Measurements from ENCODE around the gene TTC33. TPM values are rescaled to one million over a fixed set of nuclear protein-coding genes. Genes with fewer than 3 reads are reported as not detected.
A peak's percentile ranks its signal among the peaks of the same experiment; 100 is the strongest.

Gene TTC33
- total RNA-seq, 6 experiments from 2014 or later, result 5.6 to 9.2 (median 7.0) TPM

DNA sequence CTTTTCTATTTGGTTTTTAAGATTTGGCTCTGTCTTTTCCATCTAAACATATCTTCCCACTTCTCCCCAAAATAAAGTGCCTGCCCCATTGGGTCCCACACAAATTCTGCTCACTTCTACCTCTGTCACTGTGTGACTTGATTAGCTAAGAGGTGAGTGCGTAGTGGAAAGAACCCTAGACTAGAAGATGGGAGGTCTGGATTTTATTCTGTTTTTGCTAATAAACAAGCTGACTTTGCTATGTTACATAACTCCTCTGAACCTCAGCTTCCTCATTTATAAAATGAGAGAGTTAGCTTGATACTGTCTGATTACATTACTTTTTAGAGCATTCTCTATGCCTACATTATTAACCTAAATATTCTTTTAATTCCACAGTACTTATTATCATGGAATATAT lies 127.4 kb downstream of the TTC33 start:
- intact Hi-C loops (cut with DNase I), result no loop called here
- DNase-seq (no peak), ATAC-seq (peak in 2 of 4 donors; percentile 24 to 68)
- no peaks in the 10 kb centered on the region for H3K9me3 ChIP-seq
- TF ChIP-seq POLR2A (IDR thresholded peaks at IDR 0.05), result no peak
- TF ChIP-seq, protein P1, sequence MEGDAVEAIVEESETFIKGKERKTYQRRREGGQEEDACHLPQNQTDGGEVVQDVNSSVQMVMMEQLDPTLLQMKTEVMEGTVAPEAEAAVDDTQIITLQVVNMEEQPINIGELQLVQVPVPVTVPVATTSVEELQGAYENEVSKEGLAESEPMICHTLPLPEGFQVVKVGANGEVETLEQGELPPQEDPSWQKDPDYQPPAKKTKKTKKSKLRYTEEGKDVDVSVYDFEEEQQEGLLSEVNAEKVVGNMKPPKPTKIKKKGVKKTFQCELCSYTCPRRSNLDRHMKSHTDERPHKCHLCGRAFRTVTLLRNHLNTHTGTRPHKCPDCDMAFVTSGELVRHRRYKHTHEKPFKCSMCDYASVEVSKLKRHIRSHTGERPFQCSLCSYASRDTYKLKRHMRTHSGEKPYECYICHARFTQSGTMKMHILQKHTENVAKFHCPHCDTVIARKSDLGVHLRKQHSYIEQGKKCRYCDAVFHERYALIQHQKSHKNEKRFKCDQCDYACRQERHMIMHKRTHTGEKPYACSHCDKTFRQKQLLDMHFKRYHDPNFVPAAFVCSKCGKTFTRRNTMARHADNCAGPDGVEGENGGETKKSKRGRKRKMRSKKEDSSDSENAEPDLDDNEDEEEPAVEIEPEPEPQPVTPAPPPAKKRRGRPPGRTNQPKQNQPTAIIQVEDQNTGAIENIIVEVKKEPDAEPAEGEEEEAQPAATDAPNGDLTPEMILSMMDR (IDR thresholded peaks at IDR 0.05), result no peak
- 38% methylated on average over 1 of the region's 1 CpG for WGBS (ENCODE audit: insufficient coverage, low coverage, low lambda C conversion rate, missing lambda C conversion rate)
- no peaks in the 10 kb centered on the region for H3K4me1 ChIP-seq
- no peak overlapping the region for H3K27ac ChIP-seq
- H3K4me3 ChIP-seq, result no peak overlapping the region
- H3K27me3 ChIP-seq, result no peaks in the 10 kb centered on the region
- no peaks in the 10 kb centered on the region for H3K36me3 ChIP-seq

DNA sequence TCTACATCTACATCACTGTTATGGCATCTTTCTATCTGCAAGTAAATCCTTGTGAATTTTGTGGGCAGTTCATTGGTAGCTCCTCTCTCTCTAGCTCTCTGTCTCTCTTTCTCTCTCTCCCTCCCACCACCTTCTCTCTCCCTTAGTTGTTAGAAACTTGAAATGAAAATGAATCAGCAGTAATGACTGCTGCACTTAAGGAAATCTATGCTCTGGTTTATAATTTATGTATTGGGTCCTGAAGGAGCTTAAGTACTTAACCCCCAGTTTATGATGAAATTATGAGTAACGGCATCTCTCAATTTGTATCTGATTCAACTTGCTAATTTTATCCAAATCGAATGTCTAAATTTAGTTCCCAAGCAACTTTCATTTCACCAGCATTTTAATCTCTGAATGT lies 128.1 kb downstream of the TTC33 start:
- Histone ChIP-seq H3K27me3 (no peaks in the 10 kb centered on the region), H3K9me3 (no peaks in the 10 kb centered on the region), H3K27ac (no peak overlapping the region), H3K36me3 (no peaks in the 10 kb centered on the region), H3K4me3 (no peak overlapping the region), H3K4me1 (no peaks in the 10 kb centered on the region)
- no peak for TF ChIP-seq POLR2A (IDR thresholded peaks at IDR 0.05)
- TF ChIP-seq, protein P1 (IDR thresholded peaks at IDR 0.05), result no peak
- no peak for DNase-seq
- WGBS (ENCODE audit: insufficient coverage, low coverage, low lambda C conversion rate, missing lambda C conversion rate), result 44% methylated on average over 2 of the region's 2 CpGs
- ATAC-seq, result no peak
- intact Hi-C loops (cut with DNase I), result no loop called here

DNA sequence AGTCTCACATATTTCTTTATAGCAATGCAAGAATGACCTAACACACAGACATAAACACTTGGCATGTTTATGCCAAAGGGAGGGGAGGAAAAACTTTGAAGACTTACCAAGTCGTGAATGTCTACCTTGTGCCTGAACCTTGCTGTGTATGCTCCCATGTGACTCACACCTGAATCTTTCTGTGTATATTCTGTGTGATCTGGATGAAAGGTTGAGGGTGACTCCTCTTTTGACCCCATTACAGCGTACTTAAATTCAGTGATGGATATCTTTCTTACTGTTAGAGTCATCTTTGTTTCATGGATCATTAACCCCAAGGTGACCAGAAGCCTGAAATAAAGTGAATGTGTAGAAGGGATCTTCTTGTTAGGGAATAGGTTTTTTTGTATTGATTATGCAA lies 129.0 kb downstream of the TTC33 start:
- no peak for DNase-seq
- Histone ChIP-seq H3K9me3 (no peaks in the 10 kb centered on the region), H3K4me3 (no peak overlapping the region), H3K4me1 (no peaks in the 10 kb centered on the region), H3K27ac (no peak overlapping the region), H3K36me3 (no peaks in the 10 kb centered on the region), H3K27me3 (no peaks in the 10 kb centered on the region)
- ATAC-seq, result no peak
- TF ChIP-seq POLR2A (IDR thresholded peaks at IDR 0.05), result no peak
- TF ChIP-seq, protein P1 (IDR thresholded peaks at IDR 0.05), result no peak
- 42% methylated on average over 2 of the region's 2 CpGs for WGBS (ENCODE audit: insufficient coverage, low coverage, low lambda C conversion rate, missing lambda C conversion rate)
- intact Hi-C loops (cut with DNase I), result no loop called here

DNA sequence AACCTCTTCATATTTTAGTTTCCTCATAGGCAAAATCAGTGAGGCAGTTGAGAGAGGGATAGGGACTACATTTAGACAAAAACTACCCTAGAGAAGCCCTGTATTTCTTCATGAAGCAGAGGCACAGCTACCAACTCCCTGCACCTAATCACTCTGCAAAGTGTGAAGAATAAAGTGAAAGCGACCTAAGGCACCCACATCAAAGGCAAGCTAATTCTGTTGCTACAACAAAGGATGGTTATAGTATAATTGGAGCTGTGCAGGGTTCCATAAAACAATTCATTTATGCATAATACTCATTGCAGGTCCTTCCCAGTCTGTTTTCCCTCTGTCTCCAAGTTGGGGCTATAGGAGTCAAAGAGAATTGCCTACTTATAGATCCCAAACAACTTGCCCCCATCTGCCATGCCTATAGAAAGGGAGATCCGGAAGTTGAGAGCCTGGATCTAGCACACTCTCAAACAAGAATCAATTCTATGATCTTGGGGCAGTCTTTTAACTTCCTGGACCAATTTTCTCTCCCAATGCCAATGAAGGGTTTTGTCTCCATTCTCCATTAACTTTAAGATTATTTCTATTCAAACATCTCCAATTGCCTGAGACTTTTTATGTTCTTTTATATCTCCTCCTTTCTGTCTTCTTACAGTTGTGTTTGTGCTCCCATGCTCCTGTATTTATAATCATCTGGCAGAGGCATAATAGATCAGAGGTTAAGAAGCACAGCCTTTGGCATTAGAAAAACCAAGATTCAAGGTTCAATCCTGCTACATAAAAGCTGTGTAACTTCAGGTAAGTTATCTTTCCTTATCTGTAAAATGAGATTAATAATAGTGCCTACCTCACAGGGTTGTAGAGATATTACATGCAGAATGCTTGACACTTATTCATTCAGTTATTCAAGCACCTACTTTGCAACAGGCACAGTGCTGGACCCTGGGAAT lies 132.0 kb downstream of the TTC33 start:
- no peak for DNase-seq
- no peak for TF ChIP-seq POLR2A (IDR thresholded peaks at IDR 0.05)
- TF ChIP-seq, protein P1 (IDR thresholded peaks at IDR 0.05), result no peak
- Histone ChIP-seq H3K4me3 (no peak overlapping the region), H3K27me3 (no peaks in the 10 kb centered on the region), H3K36me3 (no peaks in the 10 kb centered on the region), H3K27ac (no peak overlapping the region), H3K4me1 (no peaks in the 10 kb centered on the region), H3K9me3 (no peaks in the 10 kb centered on the region)
- intact Hi-C loops (cut with DNase I), result no loop called here
- ATAC-seq, result no peak
- WGBS (ENCODE audit: insufficient coverage, low coverage, low lambda C conversion rate, missing lambda C conversion rate), result 24% methylated on average over 2 of the region's 2 CpGs

Data from right lobe of liver (tissue), 6 donors.